H54 (cell line): ENCODE measurements around the gene SULT1C4.
A peak's percentile ranks its signal among the peaks of the same experiment; 100 is the strongest.

Experiments
- DNase-seq: peaks from one replicate; pipeline ENCODE4 v3.0.0; 2011; ENCODE audit warnings: low spot score, mixed read lengths; ENCODE audit not compliant: insufficient read length
- FAIRE-seq: peaks from 3 replicates; lab custom pipeline; 2011; peaks lifted over from hg19 to GRCh38; lab: Jason Lieb, UNC
- POLR2A ChIP-seq: IDR thresholded peaks from 2 replicates; pipeline ENCODE4 v1.6.1; 2011; ENCODE audit warnings: low read depth, mild to moderate bottlenecking, low read length

Gene SULT1C4

GRCh38 chr2:108363024-108363907 lies 14.5 kb upstream of the SULT1C4 start:
- TF ChIP-seq POLR2A = no peak
- FAIRE-seq (peak; percentile 6), DNase-seq (no peak)

- FAIRE-seq (no peak), DNase-seq (no peak)
- no peak for TF ChIP-seq POLR2A
These were observed 13.9 kb upstream of the SULT1C4 start for GRCh38 chr2:108363908-108364225.

GRCh38 chr2:108364676-108365297 lies 13.0 kb upstream of the SULT1C4 start:
- no peak for DNase-seq
- no peak for TF ChIP-seq POLR2A

GRCh38 chr2:108365656-108366055 lies 12.1 kb upstream of the SULT1C4 start:
- FAIRE-seq = no peak
- no peak for DNase-seq
- TF ChIP-seq POLR2A = no peak

More at GRCh38 chr2:108364676-108365297, 13.0 kb upstream of the SULT1C4 start:
- FAIRE-seq = no peak

- FAIRE-seq (no peak), DNase-seq (no peak)
- no peak for TF ChIP-seq POLR2A
These were observed 10.7 kb upstream of the SULT1C4 start for GRCh38 chr2:108367014-108367413.

- DNase-seq (no peak), FAIRE-seq (no peak)
- no peak for TF ChIP-seq POLR2A
These were observed 10.1 kb upstream of the SULT1C4 start for GRCh38 chr2:108367561-108368175.

GRCh38 chr2:108369153-108369552 lies 8.6 kb upstream of the SULT1C4 start:
- FAIRE-seq (no peak), DNase-seq (no peak)
- TF ChIP-seq POLR2A = no peak

GRCh38 chr2:108370080-108370479 lies 7.7 kb upstream of the SULT1C4 start:
- no peak for TF ChIP-seq POLR2A
- DNase-seq (no peak), FAIRE-seq (peak; percentile 36)

GRCh38 chr2:108376774-108377173 lies 980 bp upstream of the SULT1C4 start:
- DNase-seq = no peak
- no peak for TF ChIP-seq POLR2A
- FAIRE-seq = no peak

GRCh38 chr2:108377401-108377800 lies 353 bp upstream of the SULT1C4 start:
- no peak for FAIRE-seq

GRCh38 chr2:108378851-108379250 lies 1.1 kb downstream of the SULT1C4 start:
- no peak for FAIRE-seq
- no peak for TF ChIP-seq POLR2A
- DNase-seq = no peak

More at GRCh38 chr2:108377401-108377800, 353 bp upstream of the SULT1C4 start:
- TF ChIP-seq POLR2A = no peak
- DNase-seq = no peak

GRCh38 chr2:108382196-108382595 lies 4.4 kb downstream of the SULT1C4 start:
- no peak for FAIRE-seq
- no peak for TF ChIP-seq POLR2A
- no peak for DNase-seq

- TF ChIP-seq POLR2A = no peak
- FAIRE-seq (no peak), DNase-seq (peak; percentile 15)
These were observed 5.5 kb downstream of the SULT1C4 start for GRCh38 chr2:108383146-108383830.
